Endothelial cell of umbilical vein (primary cell): ENCODE results near the gene SOHLH1.

Experiments used
- CTCF ChIP-seq, 2 donors: IDR thresholded peaks; 1 replicate in 1 of 2; 2 replicates in 1 of 2; pipeline ENCODE4 v1.5.1; 2011; ENCODE audit warnings: low read length in 2 of 2, mild to moderate bottlenecking in 2 of 2, moderate library complexity in 2 of 2, control low read depth in 1 of 2, inconsistent platforms in 1 of 2, low read depth in 1 of 2; ENCODE audit not compliant: insufficient read depth in 1 of 2; ENCODE audit errors: extremely low read depth in 1 of 2
- EZH2 ChIP-seq: IDR thresholded peaks from 2 replicates; pipeline ENCODE4 v1.6.1; 2012; ENCODE audit warnings: borderline replicate concordance, low read depth, mild to moderate bottlenecking, moderate library complexity, low read length, inconsistent platforms; ENCODE audit not compliant: severe bottlenecking
- JUN ChIP-seq: IDR thresholded peaks from 2 replicates; pipeline ENCODE4 v1.6.1; 2011; ENCODE audit warnings: borderline replicate concordance, low read depth; ENCODE audit not compliant: insufficient read length, insufficient read depth
- MAX ChIP-seq: IDR thresholded peaks from 2 replicates; pipeline ENCODE4 v1.6.1; 2011; ENCODE audit not compliant: insufficient read depth, insufficient read length
- MYC ChIP-seq: IDR thresholded peaks from one replicate; pipeline ENCODE4 v1.6.1; 2011; ENCODE audit warnings: mild to moderate bottlenecking, low read depth, low read length
- POLR2A ChIP-seq: IDR thresholded peaks from 2 replicates; pipeline ENCODE4 v1.6.1; 2012; ENCODE audit warnings: low read depth, mild to moderate bottlenecking, control low read depth, low read length
- POLR2AphosphoS5 ChIP-seq: IDR thresholded peaks from 2 replicates; pipeline ENCODE4 v1.6.1; 2012; ENCODE audit warnings: low read depth, mild to moderate bottlenecking, control low read depth, low read length, moderate library complexity; ENCODE audit not compliant: insufficient read depth

- TF ChIP-seq POLR2A (no peak), CTCF (IDR thresholded peaks at IDR 0.05; ENCODE audit: extremely low read depth in 1 of 2, insufficient read depth in 1 of 2, low read depth in 1 of 2, low read length in 2 of 2) (no peak), EZH2 (no peak), MAX (no peak), JUN (no peak), POLR2AphosphoS5 (no peak), MYC (no peak)
These were observed 27.7 kb downstream of the SOHLH1 start for GRCh38 chr9:135671591-135672041.
